K562 (cell line): ENCODE data around the gene PADI4. TPM values are rescaled to one million over a fixed set of nuclear protein-coding genes. Genes with fewer than 3 reads are reported as not detected.
A peak's percentile ranks its signal among the peaks of the same experiment; 100 is the strongest.

Experiments used
- ATAC-seq: fragments of 200-7000 bp; cut with Tn5 transposase; 3 replicates; pipeline ENCODE4 v1.9.1; 2020; ENCODE audit warnings: moderate library complexity
- BruUV-seq: library from RNA; stranded (reverse); fragments of 400-500 nt; replicated peaks from 2 replicates; lab custom pipeline; 2021; lab: Mats Ljungman, UMichigan
- CTCF ChIA-PET: fragments of 300-600 bp; formaldehyde crosslinking; extraction: SDS; loops from one replicate; lab custom pipeline; 2021; ENCODE audit warnings: low intra/inter-chr PET ratio; lab: Yijun Ruan, JAX
- POLR2A ChIA-PET: fragments of 300-600, 350-650 bp; sonication (Branson Sonifier 250); formaldehyde crosslinking; extraction: SDS; loops from one replicate; lab custom pipeline; 2021; ENCODE audit warnings: antibody characterized with exemption, inconsistent platforms; lab: Yijun Ruan, JAX
- DNase-seq, 4 experiments: peaks; one replicate each; pipeline versions ENCODE4 v3.0.0 to v3.0.0-alpha.2; 2011 to 2018; ENCODE audit warnings: low spot score in 3 of 4, mixed read lengths in 3 of 4; ENCODE audit errors: extremely low read depth in 1 of 4
- FAIRE-seq: peaks from 2 replicates; lab custom pipeline; 2011; peaks lifted over from hg19 to GRCh38; lab: Jason Lieb, UNC
- H2AFZ ChIP-seq: 2 replicates; pipeline ENCODE4 v1.6.0; 2011; ENCODE audit warnings: low read depth, low read length, control low read depth, inconsistent platforms
- H3K27ac ChIP-seq: fragments of 200-600 bp; 3 replicates; pipeline ENCODE4 v1.8.0; 2011; ENCODE audit warnings: low read depth, mild to moderate bottlenecking, control low read depth, inconsistent platforms, low read length, moderate library complexity, mixed read lengths; ENCODE audit errors: extremely low read depth
- H3K27me3 ChIP-seq, 2 experiments: fragments of 300-600 bp in 1 of 2; 2 replicates in 1 of 2; 3 replicates in 1 of 2; pipeline versions ENCODE4 v1.6.0 to v1.8.0; 2011; ENCODE audit warnings: inconsistent platforms in 2 of 2, low read length in 2 of 2, mild to moderate bottlenecking in 1 of 2, mixed read lengths in 1 of 2, moderate library complexity in 1 of 2; ENCODE audit not compliant: control insufficient read depth in 2 of 2, insufficient read depth in 2 of 2
- H3K36me3 ChIP-seq: fragments of 300-600 bp; 3 replicates; pipeline ENCODE4 v1.8.0; 2011; ENCODE audit warnings: mild to moderate bottlenecking, low read length, inconsistent platforms; ENCODE audit not compliant: control insufficient read depth, insufficient read depth
- H3K4me1 ChIP-seq, 2 experiments: fragments of 200-600 bp in 1 of 2; replicated peaks in 1 of 2; 2 replicates in 1 of 2; 3 replicates in 1 of 2; pipeline versions ENCODE4 v1.5.1 to v1.8.0; 2011; ENCODE audit warnings: inconsistent platforms in 2 of 2, low read length in 2 of 2, mild to moderate bottlenecking in 1 of 2, mixed read lengths in 1 of 2, moderate library complexity in 1 of 2; ENCODE audit not compliant: control insufficient read depth in 2 of 2, insufficient read depth in 2 of 2
- H3K4me2 ChIP-seq: 2 replicates; pipeline ENCODE4 v1.6.1; 2011; ENCODE audit warnings: low read length, control low read depth, inconsistent platforms, mixed read lengths; ENCODE audit not compliant: insufficient read depth
- H3K4me3 ChIP-seq: fragments of 200-600 bp; sonication (generic), shearing (Covaris generic); 2 replicates; pipeline ENCODE4 v1.5.1; 2016; ENCODE audit warnings: control low read depth, inconsistent platforms
- H3K79me2 ChIP-seq: fragments of 200-600 bp; 3 replicates; pipeline ENCODE4 v1.8.0; 2011; ENCODE audit warnings: low read length, inconsistent platforms; ENCODE audit not compliant: control insufficient read depth, insufficient read depth
- H3K9ac ChIP-seq, 2 experiments: 2 replicates each; pipeline versions ENCODE4 v1.6.0 to v1.6.1; 2011; ENCODE audit warnings: low read depth in 2 of 2, low read length in 2 of 2, control low read depth in 1 of 2, inconsistent platforms in 1 of 2, mild to moderate bottlenecking in 1 of 2, mixed read lengths in 1 of 2; ENCODE audit not compliant: insufficient read depth in 1 of 2
- H3K9me1 ChIP-seq: one replicate; pipeline ENCODE4 v1.6.0; 2011; ENCODE audit warnings: inconsistent platforms, mild to moderate bottlenecking, low read length, moderate library complexity; ENCODE audit not compliant: control insufficient read depth, insufficient read depth
- H3K9me3 ChIP-seq: replicated peaks from 2 replicates; pipeline ENCODE4 v1.5.1; 2011; ENCODE audit warnings: low read depth, low read length, inconsistent platforms; ENCODE audit not compliant: control insufficient read depth, insufficient read depth
- H4K20me1 ChIP-seq: replicated peaks from 2 replicates; pipeline ENCODE4 v1.6.1; 2011; ENCODE audit warnings: low read length, inconsistent platforms, mixed read lengths; ENCODE audit not compliant: control insufficient read depth, insufficient read depth
- CBFA2T3 ChIP-seq: fragments of 450-650 bp; IDR thresholded peaks from 2 replicates; pipeline ENCODE4 v1.6.1; 2017
- CEBPG ChIP-seq, 3 experiments: fragments of 200-800 bp in 1 of 3; sonication (Bioruptor generic) in 1 of 3; sonication (generic) in 1 of 3; formaldehyde crosslinking in 1 of 3; IDR thresholded peaks in 2 of 3; conservative IDR thresholded peaks in 1 of 3; 2 replicates each; pipeline versions ENCODE4 v1.6.1 to v1.8.0; 2016 to 2022; ENCODE audit warnings: missing compliant biosample characterization in 2 of 3, missing genetic modification characterization in 2 of 3, mild to moderate bottlenecking in 1 of 3, missing genetic modification reagents in 1 of 3
- EGR1 ChIP-seq: fragments of 450-650 bp; conservative IDR thresholded peaks from 2 replicates; pipeline ENCODE4 v1.6.1; 2017; ENCODE audit warnings: mild to moderate bottlenecking
- HSF4 ChIP-seq: fragments of 250-450 bp; sonication (Bioruptor Pico); IDR thresholded peaks from 2 replicates; pipeline ENCODE4 v2.1.2; 2022; ENCODE audit warnings: mild to moderate bottlenecking, moderate library complexity, borderline replicate concordance
- IRF2 ChIP-seq: sonication (generic); formaldehyde crosslinking; IDR thresholded peaks from 2 replicates; pipeline ENCODE4 v1.8.1; 2022; ENCODE audit warnings: mild to moderate bottlenecking, missing genetic modification reagents
- MED1 ChIP-seq: sonication (generic); formaldehyde crosslinking; IDR thresholded peaks from 2 replicates; pipeline ENCODE4 v1.8.1; 2023; ENCODE audit warnings: missing genetic modification reagents, borderline replicate concordance
- MLLT1 ChIP-seq, 2 experiments: fragments of 450-650 bp; IDR thresholded peaks; 2 replicates each; pipeline ENCODE4 v1.6.1; 2016
- PRMT5 ChIP-seq: sonication (generic); formaldehyde crosslinking; IDR thresholded peaks from 2 replicates; pipeline ENCODE4 v1.5.0; 2020; ENCODE audit warnings: missing genetic modification reagents
- SUPT5H ChIP-seq: fragments of 450-650 bp; IDR thresholded peaks from 2 replicates; pipeline ENCODE4 v1.6.1; 2016
- TEAD1 ChIP-seq, 2 experiments: fragments of 450-650 bp in 1 of 2; sonication (generic) in 1 of 2; formaldehyde crosslinking; IDR thresholded peaks; 2 replicates each; pipeline versions ENCODE4 v1.4.0 to v1.8.0; 2020 to 2022; ENCODE audit warnings: mild to moderate bottlenecking in 2 of 2, missing genetic modification reagents in 1 of 2
- TEAD4 ChIP-seq, 2 experiments: sonication (generic) in 1 of 2; formaldehyde crosslinking in 1 of 2; IDR thresholded peaks; 2 replicates each; pipeline versions ENCODE4 v1.6.1 to v1.8.0; 2012 to 2022; ENCODE audit warnings: borderline replicate concordance in 1 of 2, inconsistent platforms in 1 of 2, low read length in 1 of 2, mild to moderate bottlenecking in 1 of 2, missing genetic modification reagents in 1 of 2
- WGBS: fragments of 100-300 bp; shearing (Covaris generic); methylation state at CpG from one replicate; pipeline ENCODE4 v1.1.6; 2016; ENCODE audit warnings: low coverage, mixed read lengths; ENCODE audit not compliant: insufficient coverage; ENCODE audit errors: missing lambda C conversion rate; 5-methylcytosine and 5-hydroxymethylcytosine counted together
- in situ Hi-C: fragments of 300-500 bp; cut with MboI; formaldehyde crosslinking; loops from 4 replicates; pipeline ENCODE4 v1.15.0; 2018; ENCODE audit warnings: inconsistent platforms, mixed read lengths
- intact Hi-C: fragments of 100-400 bp; cut with micrococcal nuclease; formaldehyde crosslinking; loops from 2 replicates; pipeline ENCODE4 v1.14.2; 2022
- polyA plus RNA-seq, 8 experiments: library from polyadenylated mRNA; depleted of rRNA in 4 of 8; stranded (reverse) in 5 of 8; unstranded in 3 of 8; fragments of >200 nt; fragmentation: Nextera tagmentation in 2 of 8; fragmentation: Illumina TruSeq in 1 of 8; extraction: Ambion mirVana in 2 of 8; extraction: Trizol in 1 of 8; gene quantifications; 2 replicates each; pipeline versions ENCODE4 v1.2.1 to v1.2.3, GENCODE V29; 2011 to 2014; ENCODE audit warnings: inconsistent platforms in 1 of 8, missing spikeins in 1 of 8
- total RNA-seq, 7 experiments: library from RNA; depleted of rRNA in 6 of 7; stranded (reverse); fragments of >200 nt in 6 of 7; fragmentation: Illumina TruSeq in 2 of 7; extraction: Trizol in 2 of 7; gene quantifications; 2 replicates each; pipeline versions ENCODE4 v1.2.1 to v1.2.3, GENCODE V29; 2011 to 2021; ENCODE audit warnings: low replicate concordance in 1 of 7

PADI4 gene
- total and polyA plus RNA-seq, 9 of the 15 experiments (the other 6 are each of a cell fraction or from before 2014, with no cell fraction given): 0.22 to 0.33 TPM; not detected in 7

DNA sequence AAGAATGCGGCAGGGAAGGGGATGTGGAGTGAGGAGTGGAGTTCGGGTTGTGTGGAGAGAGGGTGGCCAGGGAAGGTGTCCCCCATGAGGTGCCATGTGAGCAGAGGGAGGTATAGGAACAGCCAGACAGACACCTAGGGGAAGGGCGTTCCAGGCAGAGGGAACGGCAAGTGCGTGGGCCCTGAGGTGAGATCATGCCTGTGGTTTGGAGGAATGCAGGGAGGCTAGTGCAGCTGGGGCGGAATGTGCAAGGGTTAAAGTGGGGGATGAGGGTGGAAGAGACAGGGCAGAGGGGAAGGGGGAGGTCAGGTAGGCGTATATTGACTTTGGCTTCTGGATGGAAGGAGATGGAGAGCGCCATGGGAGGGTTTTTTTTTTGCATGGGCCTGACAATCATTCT, 32.4 kb downstream of the PADI4 start:
- H3K9me3 ChIP-seq: no peaks in the 10 kb centered on the region
- 3% methylated on average over 8 of the region's 8 CpGs for WGBS
- H3K27me3 ChIP-seq: peaks cover 19 to 40% of the 10 kb centered on the region in 2 experiments; a peak in 4 of 5 replicates
- peak in 2 of 4 experiments; percentile 36 to 43 for DNase-seq
- H3K4me3 ChIP-seq: no peak overlapping the region
- in situ Hi-C loops: no loop called here
- no peak overlapping the region for H3K27ac ChIP-seq
- peak; percentile 82 for TF ChIP-seq EGR1
- no peak for TF ChIP-seq MED1 (CRISPR knock-in tag)
- TF ChIP-seq PRMT5 (CRISPR knock-in tag): no peak
- no peak for TF ChIP-seq SUPT5H
- peak in 1 of 2 experiments; percentile 55; a peak in 1 of 4 replicates for TF ChIP-seq TEAD1 (CRISPR knock-in tag; IDR thresholded peaks at IDR 0.05)
- no peak for TF ChIP-seq IRF2 (CRISPR knock-in tag)
- no peak for TF ChIP-seq CEBPG (CRISPR knock-in tag; IDR thresholded peaks at IDR 0.05)
- TF ChIP-seq CEBPG (tag; conservative IDR thresholded peaks at IDR 0.05 in 1 of 2, IDR thresholded peaks at IDR 0.05 in 1 of 2): no peak
- peak in 1 of 2 experiments; percentile 73; a peak in 2 of 4 replicates for TF ChIP-seq MLLT1 (IDR thresholded peaks at IDR 0.05)
- 0 out of 2 replicates have a peak, but pooled peaks have one; percentile 31 for TF ChIP-seq TEAD4 (IDR thresholded peaks at IDR 0.05; ENCODE audit: low read length)
- no peak for TF ChIP-seq TEAD4 (CRISPR knock-in tag; IDR thresholded peaks at IDR 0.05; ENCODE audit: borderline replicate concordance)
- TF ChIP-seq HSF4 (CRISPR knock-in tag): no peak
- TF ChIP-seq CBFA2T3: peak; percentile 34
- peaks cover 0 to 5% of the 10 kb centered on the region in 2 experiments; a peak in 2 of 5 replicates for H3K4me1 ChIP-seq
- no peak for FAIRE-seq
- peak; percentile 24; the same call in 2 of the 3 replicates for ATAC-seq
- intact Hi-C loops: no loop called here
- no peaks in the 10 kb centered on the region for H3K9me1 ChIP-seq
- CTCF ChIA-PET: no interaction called here
- H4K20me1 ChIP-seq: peaks cover 5% of the 10 kb centered on the region; the same call in 1 of the 2 replicates
- H3K79me2 ChIP-seq: no peaks in the 10 kb centered on the region
- POLR2A ChIA-PET: no interaction called here
- no peak overlapping the region for H3K4me2 ChIP-seq
- no peak overlapping the region for H2AFZ ChIP-seq
- H3K9ac ChIP-seq: no peak overlapping the region
- H3K36me3 ChIP-seq: no peaks in the 10 kb centered on the region
- BruUV-seq: no TSS peak
